CD1c-positive myeloid dendritic cell (primary cell): ENCODE measurements around the gene MYO7A.
"Not testable (repeated sequence)": the region's sequence is repeated elsewhere in the genome, so short reads cannot be mapped to it uniquely, and the experiment has no call there.

Source experiments
- DNase-seq: peaks from one replicate; pipeline ENCODE4 v3.0.0-alpha.2; 2016; ENCODE audit errors: extremely low spot score

The MYO7A gene

GRCh38 chr11:77093056-77093891 lies 34.8 kb upstream of the MYO7A start:
- no peak for DNase-seq

DNA sequence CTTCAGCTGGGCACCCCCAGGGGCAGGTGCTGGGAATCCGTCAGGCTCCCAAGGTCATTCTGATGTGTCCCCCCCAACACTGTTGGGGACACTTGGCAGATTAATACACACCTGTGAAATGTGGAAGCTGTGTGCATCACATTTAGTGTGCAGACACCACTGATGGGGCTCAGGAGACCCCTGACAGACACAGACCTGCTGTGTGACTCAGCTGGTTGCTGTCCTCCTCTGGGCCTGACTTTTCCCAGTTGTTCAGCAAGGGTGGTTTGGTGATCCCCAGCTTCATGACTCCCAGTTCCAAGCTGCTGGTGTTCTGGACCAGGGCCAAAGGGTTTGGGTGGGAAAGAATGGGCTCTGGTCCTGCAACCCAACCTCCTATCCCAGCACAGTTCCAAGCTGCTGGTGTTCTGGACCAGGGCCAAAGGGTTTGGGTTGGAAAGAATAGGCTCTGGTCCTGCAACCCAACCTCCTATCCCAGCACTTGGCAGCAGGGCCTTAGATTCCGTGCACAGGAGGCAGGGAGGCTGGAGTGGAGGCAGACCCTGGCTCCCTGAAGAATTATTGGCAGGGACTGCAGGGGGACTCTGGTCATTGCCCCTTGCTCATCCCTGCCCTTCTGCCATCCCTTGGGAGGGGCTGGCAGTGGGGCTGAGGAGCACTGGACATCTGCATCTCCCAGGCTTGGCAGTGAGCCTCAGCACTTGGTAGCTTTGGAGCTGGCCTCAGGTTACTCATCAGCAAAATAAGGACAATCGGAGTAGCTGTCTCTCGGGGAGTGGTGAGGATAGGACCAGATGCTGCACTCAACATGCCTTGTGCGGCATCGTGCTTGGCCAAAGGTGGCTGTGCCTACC lies 33.8 kb upstream of the MYO7A start:
- no peak for DNase-seq

DNA sequence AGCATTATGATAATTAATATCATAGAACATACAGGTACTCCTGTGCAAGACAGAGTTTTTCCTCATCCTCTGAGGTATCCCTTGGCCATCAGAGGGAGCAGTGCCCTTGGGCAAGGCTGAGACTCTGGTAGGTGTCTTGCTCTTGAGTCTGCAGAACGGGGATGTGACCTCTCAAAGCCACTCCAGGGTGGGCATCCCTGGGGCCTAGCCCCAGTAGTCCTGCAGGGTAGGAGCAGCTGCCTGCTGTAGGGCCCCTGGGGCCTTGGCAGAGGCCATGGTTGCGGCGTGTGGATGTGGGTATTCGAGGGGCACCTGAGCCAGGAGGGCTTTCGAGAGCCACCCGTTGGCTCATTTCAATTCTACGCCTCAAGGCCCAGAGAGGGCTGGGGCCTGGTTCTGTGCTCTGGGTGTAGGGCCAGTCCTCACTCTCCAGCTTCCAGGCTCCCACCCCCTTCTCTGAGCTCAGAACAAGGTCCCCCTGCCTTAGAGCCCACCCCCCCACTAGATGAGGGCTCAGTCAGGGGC lies 33.1 kb upstream of the MYO7A start:
- DNase-seq: no peak

DNA sequence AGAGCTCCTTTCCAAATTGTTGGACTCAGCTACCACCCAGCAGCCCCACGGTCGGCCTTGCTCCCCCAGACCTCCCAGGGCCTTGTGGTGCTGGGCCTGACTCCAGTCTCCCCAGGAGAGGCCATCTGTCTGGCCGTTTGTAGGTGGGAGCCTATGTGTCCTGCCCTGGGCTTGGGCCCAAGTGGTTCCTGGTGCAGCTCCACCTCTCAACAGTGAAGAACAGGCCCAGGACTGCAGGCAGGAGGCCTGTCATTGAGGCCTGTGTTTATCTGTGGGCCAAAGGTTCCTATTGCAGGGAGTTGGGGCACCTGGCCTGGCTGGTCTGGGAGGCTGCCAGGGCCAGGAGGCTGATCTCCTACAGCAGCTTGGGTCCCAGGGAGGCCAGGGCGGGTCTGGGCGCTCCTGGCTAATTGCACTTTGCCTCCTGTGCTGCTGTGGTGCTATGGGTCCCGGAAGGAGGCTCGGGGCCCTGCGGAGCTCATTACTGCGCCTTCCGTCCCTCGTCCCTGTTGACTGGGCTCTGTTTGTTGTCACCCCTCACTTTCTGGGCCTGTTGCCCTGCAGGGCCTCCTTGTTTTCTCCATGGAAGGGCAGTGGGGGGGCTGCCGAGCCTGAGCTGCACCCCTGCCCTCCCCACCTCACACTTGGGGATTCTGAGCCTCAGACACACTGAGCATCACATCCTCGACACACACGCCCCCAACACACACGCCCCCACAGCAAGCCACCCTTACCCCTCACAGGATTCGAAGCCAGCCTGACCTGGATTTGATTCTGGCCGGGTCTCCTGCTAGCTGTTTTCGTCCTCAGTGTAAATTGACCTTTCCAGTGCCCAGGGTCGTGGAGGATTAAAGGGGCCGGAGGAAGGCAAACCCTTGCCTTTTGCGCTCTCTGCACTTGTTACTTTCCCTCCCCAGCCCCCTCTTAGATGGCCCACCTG lies 32.2 kb upstream of the MYO7A start:
- no peak for DNase-seq

DNA sequence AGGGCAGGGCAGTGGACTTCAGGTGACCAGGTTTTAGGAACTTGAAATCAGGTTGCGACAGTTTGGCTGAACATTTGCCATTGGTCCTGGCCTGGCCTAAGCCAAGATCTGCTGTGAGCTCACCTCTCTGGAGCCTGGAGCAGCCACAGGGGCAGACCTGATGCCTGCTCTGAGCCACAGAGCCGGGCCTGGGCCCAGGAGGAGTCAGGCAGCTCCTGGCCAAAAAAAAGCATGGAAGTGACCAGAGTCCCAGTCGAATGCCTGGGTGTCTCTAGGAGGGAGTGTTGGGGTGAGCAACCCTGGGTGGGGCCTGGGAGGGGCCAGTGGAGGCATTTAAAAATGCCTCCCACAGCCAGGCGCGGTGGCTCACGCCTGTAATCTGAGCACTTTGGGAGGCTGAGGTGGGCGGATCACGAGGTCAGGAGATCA lies 31.4 kb upstream of the MYO7A start:
- no peak for DNase-seq

- not testable (repeated sequence) for DNase-seq
Measured at GRCh38 chr11:77097180-77097579, 30.9 kb upstream of the MYO7A start.

DNA sequence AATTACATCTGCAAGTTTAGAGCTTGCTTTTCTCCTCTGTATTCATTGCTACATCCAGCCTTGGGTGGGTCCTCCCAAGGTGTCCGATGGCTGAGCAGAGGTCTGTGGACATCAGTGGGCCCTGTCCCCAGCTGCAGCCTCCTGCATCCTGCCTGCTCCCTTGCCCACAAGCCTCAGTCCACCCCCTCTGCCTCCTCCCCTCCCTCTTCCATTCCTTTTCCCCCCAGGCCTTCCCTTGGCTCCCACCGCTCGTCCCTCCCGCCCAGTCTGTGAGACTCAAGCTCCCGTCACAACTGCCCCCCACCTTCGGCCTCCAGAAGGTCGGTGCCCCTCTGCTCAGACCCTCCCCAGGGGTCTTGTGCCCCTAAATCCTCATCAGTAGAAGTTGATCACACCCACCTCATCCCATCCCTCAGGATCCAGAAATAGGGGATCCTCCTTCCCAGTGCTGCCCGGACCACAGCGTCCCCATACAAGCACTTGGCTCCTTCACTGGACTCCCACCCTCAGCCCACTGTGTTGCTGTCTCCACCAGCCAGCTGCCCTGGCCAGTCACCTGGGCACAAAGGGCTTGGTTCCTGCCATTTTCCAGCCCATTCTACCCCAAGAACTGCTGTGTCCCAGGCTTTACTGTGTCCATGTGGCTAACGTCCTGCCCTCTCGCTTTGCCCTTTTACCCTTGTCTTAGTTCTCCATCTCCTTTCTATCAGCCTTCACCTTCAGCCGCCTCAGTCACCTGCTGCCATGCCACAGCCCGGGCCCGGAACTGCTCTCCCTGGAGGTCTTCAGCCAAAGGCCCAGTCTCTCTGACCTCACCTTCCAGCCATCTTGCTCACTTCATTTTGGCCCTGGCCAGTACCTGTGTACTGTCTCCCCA lies 27.6 kb upstream of the MYO7A start:
- DNase-seq: no peak

DNA sequence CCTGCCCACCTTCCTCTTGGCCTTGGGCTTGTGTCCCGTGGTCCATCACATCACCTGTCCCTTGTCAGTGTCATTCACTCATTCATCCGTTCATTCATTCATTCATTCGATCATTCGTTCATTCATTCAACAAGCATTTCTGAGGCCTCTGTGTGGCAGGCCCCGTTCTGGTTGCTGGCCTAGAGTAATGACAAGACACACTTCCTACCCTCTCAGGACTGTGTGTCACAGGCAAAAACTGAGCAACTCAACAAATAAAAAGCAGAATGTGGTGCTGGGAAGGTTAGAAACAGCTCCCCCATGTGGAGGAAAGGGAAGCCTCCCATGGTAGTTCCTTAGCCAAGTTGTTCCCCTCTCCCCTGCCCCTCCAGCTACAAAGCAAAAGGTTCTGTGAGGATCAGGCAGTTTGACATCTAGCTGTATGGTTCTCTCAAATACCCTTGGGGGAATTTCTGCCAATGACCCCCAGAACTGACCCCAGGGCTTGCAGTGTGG lies 27.0 kb upstream of the MYO7A start:
- peak; percentile 53 for DNase-seq

DNA sequence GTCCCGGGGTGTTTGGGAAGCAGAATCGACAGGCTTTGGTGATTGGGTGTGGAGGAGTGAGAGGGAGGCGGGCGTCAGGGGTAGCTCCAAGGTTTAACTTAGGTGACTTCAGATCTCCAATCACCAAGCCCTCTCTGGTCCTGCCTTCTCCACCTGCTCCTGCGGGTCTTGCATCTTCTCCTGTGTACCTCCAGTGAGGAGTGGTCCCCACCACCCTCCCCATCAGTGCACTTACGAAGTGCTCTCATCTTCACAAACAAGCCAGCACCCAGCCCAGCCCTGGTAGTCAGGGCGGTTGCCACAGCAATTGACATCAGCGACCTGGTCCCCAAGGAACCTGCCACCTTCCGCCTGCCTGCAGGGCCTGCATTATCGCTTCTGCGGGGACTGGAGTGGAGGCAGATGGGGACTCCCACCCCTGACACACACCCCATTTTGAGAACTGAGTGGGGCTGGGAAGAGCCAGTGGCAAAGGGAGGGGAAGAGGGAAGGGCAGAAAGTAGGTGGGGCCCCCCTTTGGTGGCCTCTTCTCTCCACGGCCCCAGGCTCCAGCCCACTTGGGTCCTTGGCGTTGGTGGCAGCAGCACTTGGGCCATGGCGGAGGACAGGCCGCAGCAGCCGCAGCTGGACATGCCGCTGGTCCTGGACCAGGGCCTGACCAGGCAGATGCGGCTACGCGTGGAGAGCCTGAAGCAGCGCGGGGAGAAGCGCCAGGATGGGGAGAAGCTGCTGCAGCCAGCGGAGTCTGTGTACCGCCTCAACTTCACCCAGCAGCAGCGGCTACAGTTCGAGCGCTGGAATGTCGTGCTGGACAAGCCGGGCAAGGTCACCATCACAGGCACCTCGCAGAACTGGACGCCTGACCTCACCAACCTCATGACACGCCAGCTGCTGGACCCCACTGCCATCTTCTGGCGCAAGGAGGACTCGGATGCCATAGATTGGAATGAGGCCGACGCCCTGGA lies 25.5 kb upstream of the MYO7A start, which contains the start of gene OMP:
Gene OMP, plus strand, starts transcription at position 595 of the 965 bp plus-strand sequence. Its CDS starts 0 bp downstream, at position 595.
- no peak for DNase-seq

DNA sequence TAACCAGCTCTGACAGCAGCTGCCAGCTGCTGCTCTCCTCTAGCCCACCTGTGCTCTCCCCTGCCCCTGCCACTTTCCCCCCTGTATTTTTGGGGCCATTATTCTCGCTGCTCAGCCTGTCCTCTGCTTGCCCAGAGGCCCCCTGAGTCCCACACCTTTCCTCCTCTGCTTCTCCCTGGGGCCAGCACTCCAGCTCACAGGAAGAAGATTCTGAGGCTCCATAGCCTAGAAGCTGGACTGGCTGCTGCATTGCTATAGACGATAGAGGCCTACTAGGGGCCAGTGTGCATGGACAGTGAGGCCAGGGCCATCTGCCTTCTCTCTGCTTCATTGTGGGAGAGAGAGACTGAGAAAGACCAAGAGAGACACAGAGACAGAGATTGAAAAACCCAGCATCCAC lies 24.7 kb upstream of the MYO7A start:
- DNase-seq: no peak

- no peak for DNase-seq
Measured at GRCh38 chr11:77104727-77105126, 23.3 kb upstream of the MYO7A start.

DNA sequence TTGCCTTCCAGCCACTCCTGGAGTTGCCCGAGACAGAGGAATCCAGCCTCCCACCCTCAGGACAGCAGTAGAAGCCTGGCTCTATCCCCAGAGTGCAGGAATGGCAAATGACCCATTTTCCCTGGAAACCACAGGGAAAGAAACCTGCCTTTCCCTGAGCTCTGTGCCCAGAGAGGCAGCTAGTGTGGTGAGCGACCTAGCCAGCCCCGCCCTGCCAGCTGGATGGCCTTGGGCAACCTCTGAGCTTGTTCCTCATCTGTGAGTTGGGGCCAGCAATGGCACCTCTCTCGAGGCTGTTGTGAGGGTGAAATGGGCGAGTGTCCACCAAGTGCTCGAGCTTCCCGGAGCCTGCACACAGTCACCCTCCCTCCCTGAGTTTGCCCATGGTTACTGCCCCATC lies 21.7 kb upstream of the MYO7A start:
- peak; percentile 4 for DNase-seq

- DNase-seq: no peak
Measured at GRCh38 chr11:77106759-77107158, 21.3 kb upstream of the MYO7A start.

DNA sequence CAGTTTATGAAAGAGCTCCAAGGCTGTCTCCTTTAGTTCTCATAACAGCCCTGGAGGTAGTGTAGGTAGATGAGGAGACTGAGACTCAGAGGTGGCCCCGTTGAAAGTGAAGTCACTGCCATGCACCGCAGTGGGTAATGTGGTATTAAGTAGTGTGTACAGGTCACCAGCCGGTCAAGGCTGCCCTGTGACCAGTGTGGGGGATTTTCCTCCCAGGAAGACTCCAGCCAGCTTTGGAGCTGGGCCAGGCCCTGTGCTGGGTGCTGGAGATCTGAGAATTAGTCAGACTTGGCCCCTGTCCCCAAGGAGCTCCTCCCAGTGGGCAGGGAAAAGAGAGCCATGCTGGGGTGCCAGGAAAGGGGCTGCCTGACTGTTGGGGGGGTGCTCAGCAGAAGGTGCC lies 20.1 kb upstream of the MYO7A start:
- no peak for DNase-seq

GRCh38 chr11:77108436-77108835 lies 19.6 kb upstream of the MYO7A start:
- no peak for DNase-seq

GRCh38 chr11:77109236-77110019 lies 18.6 kb upstream of the MYO7A start:
- DNase-seq: no peak

GRCh38 chr11:77110836-77111235 lies 17.2 kb upstream of the MYO7A start:
- no peak for DNase-seq

DNA sequence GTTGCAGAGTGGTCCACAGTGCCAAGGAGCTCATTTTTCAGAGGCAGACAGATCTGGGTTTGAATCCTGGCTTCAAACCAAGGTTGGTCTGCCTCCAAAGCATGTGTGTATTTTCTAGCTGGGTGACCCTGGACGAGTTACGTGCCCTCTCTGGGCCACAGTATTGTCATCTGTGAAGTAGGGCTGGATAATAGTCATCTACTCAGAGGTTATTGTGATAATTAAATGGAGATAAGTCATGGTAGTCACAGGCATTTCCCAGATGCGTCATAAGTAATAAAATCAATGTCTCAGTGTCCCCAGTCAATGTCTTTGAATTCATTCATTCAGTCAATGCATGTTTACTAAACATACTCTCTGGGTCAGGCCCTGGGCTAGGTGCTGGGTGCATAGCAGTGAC lies 16.8 kb upstream of the MYO7A start:
- no peak for DNase-seq
